Bronchial epithelial cell (primary cell): ENCODE data around the gene RAG1. TPM values are rescaled to one million over a fixed set of nuclear protein-coding genes. Genes with fewer than 3 reads are reported as not detected.
"Not testable (repeated sequence)": the region's sequence is repeated elsewhere in the genome, so short reads cannot be mapped to it uniquely, and the experiment has no call there.

Experiments
- DNase-seq: peaks from one replicate; pipeline ENCODE4 v3.0.0-alpha.2; 2010; ENCODE audit warnings: low read depth
- FAIRE-seq: peaks from 2 replicates; lab custom pipeline; 2011; peaks lifted over from hg19 to GRCh38; lab: Jason Lieb, UNC
- H3K27me3 ChIP-seq: 2 replicates; pipeline ENCODE4 v1.5.1; 2011; ENCODE audit warnings: low read length; ENCODE audit not compliant: control insufficient read depth, insufficient read depth
- H3K36me3 ChIP-seq: 2 replicates; pipeline ENCODE4 v1.5.1; 2011; ENCODE audit warnings: low read length; ENCODE audit not compliant: control insufficient read depth, insufficient read depth
- H3K4me3 ChIP-seq: 2 replicates; pipeline ENCODE4 v1.5.1; 2011; ENCODE audit warnings: mild to moderate bottlenecking, low read depth, low read length, control low read depth
- total RNA-seq: library from RNA; depleted of rRNA; stranded (reverse); fragments of >200 nt; gene quantifications from 2 replicates; pipeline ENCODE4 v1.2.1, GENCODE V29; 2014
- TF ChIP-seq, protein P1 (sequence below): IDR thresholded peaks from 2 replicates; pipeline ENCODE4 v1.5.1; 2011; ENCODE audit warnings: mild to moderate bottlenecking, moderate library complexity, low read length, control low read depth, inconsistent platforms; ENCODE audit not compliant: insufficient read depth, severe bottlenecking

The RAG1 gene
- total RNA-seq, 1 donor from 2014 or later, result 1.3 TPM

DNA sequence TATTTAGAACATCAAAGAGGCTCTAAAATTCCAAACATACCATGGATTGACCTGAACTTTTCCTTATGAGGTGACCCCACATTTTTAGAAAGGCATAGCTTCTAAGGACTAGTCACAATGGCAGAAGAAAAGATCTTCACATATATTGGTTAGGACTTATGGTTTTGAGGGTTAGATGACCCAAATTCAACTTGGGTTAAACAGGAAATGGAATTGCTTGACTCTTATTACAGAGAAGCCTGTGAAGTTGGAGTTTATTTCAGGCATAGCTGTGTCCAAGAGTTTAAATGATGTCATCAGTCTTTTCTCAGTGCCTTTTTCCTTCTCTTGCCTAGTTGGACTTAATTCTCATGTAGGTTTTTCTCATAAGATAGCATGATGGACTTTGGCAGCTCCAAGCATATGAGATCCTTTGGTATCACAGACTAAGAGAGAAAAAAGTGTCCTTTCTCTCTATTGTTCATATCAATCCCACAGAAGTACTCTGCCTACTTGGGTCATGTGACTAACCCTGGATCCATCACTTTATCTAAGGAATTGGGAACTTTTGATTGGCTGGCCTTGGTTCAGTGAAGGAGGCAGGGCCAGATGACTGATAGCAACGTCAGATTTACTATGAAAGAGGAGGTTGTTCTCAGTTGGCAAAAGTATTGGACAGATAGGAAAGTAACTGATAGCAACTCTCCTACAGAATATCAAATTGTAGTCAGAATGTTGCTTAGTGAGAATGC, 17.3 kb upstream of the RAG1 start:
- TF ChIP-seq, protein P1, sequence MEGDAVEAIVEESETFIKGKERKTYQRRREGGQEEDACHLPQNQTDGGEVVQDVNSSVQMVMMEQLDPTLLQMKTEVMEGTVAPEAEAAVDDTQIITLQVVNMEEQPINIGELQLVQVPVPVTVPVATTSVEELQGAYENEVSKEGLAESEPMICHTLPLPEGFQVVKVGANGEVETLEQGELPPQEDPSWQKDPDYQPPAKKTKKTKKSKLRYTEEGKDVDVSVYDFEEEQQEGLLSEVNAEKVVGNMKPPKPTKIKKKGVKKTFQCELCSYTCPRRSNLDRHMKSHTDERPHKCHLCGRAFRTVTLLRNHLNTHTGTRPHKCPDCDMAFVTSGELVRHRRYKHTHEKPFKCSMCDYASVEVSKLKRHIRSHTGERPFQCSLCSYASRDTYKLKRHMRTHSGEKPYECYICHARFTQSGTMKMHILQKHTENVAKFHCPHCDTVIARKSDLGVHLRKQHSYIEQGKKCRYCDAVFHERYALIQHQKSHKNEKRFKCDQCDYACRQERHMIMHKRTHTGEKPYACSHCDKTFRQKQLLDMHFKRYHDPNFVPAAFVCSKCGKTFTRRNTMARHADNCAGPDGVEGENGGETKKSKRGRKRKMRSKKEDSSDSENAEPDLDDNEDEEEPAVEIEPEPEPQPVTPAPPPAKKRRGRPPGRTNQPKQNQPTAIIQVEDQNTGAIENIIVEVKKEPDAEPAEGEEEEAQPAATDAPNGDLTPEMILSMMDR, result no peak
- no peaks in the 10 kb centered on the region for H3K36me3 ChIP-seq
- FAIRE-seq, result no peak
- H3K27me3 ChIP-seq, result no peaks in the 10 kb centered on the region
- H3K4me3 ChIP-seq, result no peak overlapping the region
- no peak for DNase-seq

DNA sequence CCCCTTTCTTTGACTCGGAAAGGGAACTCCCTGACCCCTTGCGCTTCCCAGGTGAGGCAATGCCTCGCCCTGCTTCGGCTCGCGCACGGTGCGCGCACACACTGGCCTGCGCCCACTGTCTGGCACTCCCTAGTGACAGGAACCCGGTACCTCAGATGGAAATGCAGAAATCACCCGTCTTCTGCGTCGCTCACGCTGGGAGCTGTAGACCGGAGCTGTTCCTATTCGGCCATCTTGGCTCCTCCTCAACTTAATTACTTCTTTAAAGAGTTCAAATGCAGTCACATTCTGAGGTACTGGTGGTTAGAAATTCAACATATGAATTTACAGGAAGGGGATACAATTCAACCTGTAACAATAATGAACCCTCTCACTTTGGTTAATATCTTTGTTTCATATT, 10.4 kb upstream of the RAG1 start:
- not testable (repeated sequence) for H3K36me3 ChIP-seq, H3K4me3 ChIP-seq, H3K27me3 ChIP-seq, DNase-seq, FAIRE-seq

DNA sequence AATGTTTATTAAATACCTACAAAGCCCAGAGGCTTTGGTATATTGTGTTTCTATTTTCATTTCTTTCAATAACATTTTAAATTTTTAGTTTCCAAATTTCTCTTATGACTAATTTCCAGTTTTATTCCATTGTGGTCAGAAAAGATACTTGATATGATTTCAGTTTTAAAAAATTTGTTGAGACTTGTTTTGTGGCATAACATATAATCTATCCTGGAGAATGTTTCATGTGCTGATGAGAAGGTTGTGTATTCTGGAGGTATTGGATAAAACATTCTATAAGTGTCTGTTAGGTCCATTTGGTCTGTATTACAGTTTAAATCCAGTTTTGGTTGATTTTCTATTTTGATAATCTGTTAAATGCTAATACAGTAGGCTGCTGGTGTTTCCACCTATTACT, 9.8 kb upstream of the RAG1 start:
- DNase-seq (peak; percentile 68), FAIRE-seq (no peak)
- Histone ChIP-seq H3K27me3 (no peaks in the 10 kb centered on the region), H3K4me3 (no peak overlapping the region), H3K36me3 (no peaks in the 10 kb centered on the region)
- TF ChIP-seq, protein P1, result no peak

DNA sequence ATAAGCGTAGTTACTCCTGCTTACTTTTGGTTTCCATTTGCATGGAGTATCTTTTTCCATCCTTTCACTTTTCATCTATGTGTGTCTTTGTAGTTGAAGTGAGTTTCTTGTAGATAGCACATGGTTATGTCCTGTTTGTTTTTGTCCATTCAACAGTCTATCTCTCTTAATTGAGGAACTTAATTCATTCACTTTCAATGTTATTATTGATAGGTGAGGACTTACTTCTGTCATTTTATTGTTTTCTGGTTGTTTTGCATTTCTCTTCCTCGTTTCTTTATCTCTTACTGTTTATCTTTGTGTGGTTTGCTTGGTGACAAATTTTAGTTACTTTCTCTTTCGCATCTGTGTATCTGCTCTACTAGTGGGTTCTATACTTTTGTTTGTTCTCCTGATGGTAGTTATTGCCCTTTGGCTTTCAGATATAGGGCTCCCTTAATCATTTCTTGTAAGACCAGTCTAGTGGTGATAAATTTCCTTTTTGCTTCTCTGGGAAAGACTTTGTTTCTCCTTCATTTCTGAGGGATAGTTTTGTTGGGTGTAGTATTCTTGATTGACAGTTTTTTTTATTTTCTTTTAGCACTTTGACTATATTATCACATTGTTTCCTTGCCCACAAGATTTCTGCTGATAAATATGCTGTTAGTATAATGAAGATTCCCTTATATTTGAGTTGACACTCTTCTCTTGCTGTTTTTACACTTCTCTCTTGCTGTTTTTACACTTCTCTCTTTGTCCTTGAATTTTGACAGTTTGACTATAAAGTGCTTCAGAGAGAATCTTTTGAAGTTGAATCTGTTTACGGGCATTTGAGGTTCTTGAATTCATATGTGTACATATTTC, 9.0 kb upstream of the RAG1 start:
- no peaks in the 10 kb centered on the region for H3K27me3 ChIP-seq
- DNase-seq, result no peak
- TF ChIP-seq, protein P1, result no peak
- no peaks in the 10 kb centered on the region for H3K36me3 ChIP-seq
- no peak for FAIRE-seq
- no peak overlapping the region for H3K4me3 ChIP-seq

DNA sequence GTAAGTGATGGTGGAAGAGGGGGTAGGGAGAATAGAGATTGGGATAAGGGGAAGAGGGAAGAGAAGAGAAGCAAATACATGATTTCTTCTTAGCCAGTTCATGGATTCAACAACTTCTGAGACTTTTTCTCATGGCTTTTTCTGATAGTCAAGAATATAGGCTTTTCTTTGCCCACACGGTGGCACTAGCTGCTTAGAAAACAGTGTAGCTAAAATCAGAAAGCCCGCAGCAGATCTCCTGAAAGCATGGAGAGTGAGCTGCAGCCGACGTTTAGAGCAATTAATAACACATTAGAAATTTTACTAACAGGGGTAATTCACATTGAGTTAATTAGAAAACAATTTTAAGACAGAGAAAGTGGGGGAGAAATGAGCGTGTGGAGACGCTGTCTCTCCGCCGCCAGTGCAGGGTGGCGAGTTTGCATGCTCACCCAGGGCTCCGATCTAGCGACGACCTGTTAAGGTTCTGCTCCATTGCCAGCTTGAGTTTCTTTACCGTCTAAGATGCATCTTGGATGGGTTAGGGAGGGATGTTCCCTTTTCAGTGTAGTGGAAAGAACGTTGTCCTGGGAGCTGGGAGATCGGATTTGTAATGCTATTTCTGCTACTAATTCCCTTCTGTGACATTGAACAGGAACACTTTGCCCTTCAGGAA, 3.3 kb upstream of the RAG1 start:
- H3K4me3 ChIP-seq, result no peak overlapping the region
- peak; percentile 47 for DNase-seq
- no peaks in the 10 kb centered on the region for H3K36me3 ChIP-seq
- TF ChIP-seq, protein P1, result peak; percentile 65
- H3K27me3 ChIP-seq, result no peaks in the 10 kb centered on the region
- no peak for FAIRE-seq
